CD4-positive, alpha-beta T cell treated with Interleukin-12 subunit alpha and Interleukin-12 subunit beta, for 1 hour (primary cell): ENCODE measurements around the gene CCNG1.
"Not testable (repeated sequence)": the region's sequence is repeated elsewhere in the genome, so short reads cannot be mapped to it uniquely, and the experiment has no call there.

Source experiments
- DNase-seq: peaks from one replicate; pipeline ENCODE4 v3.0.0-alpha.2; 2020

The CCNG1 gene

DNA sequence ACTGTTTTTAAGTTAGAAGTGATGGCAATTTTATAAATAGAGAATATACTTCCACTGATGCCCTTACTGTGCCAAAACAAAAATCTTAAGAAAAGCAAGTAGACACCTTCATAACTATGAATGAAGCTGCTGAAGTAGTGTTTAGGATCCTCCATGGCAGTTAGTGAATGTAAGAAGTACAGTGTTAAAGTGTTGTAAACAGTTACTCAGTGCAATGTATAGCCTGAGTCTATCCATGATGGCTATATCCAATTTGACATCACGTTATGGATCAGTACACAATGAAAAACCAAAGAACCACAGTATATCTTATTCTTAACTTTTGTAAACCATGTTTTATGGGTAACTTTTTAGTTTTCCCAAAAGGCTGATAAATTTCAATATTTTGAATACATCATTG, 7.1 kb downstream of the CCNG1 start:
- DNase-seq: no peak

DNA sequence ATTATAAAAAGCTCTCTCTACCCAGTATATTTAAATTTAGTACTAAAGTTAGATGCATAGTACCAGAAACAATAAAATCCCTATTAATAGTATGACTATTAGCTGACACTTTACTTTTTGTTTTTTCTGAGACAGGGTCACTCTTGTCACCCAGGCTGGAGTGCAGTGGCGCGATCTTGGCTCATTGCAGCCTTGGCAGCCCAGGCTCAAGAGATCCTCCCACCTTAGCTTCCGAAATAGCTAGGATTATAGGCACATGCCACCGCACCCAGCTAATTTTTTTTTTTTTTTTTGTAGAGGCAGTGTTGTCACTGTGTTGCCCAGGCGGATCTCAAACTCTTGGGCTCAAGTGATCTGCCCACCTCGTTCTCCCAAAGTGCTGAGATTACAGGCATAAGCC, 8.0 kb downstream of the CCNG1 start:
- no peak for DNase-seq

DNA sequence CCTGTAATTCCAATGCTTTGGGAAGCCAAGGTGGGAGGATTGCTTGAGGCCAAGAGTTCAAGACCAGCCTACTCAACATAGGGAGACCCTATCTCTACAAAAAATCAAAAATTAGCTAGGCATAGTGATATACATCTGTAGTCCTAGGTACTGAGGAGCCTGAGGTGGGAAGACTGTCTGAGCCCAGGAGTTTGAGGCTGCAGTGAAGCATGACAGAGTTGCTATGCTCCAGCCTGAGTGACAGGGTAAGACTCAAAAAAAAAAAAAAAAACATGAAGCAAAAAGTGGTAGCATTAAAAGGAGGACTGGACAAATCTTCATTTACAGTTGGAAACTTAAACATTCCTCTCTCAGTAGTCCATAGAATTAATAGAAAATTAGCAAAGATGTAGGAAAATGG, 9.8 kb downstream of the CCNG1 start:
- no peak for DNase-seq

DNA sequence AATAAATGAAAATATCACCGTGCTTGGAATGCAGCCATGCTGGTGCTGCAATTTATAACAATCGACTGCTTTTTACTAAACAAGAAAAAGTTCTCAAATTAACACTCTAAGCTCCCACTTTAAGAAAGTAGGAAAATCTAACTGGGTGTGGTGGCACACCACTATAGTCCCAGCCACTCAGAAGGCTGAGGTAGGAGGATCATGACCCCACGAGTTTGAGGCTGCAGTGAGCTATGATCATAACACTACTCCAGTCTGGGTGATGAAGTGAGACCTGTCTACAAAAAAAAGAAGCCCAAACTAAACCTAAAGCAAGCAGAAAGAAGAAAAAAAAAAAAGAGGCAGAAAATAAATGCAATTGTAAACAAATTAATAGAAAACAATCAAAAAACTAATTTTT, 10.5 kb downstream of the CCNG1 start:
- DNase-seq: no peak

DNA sequence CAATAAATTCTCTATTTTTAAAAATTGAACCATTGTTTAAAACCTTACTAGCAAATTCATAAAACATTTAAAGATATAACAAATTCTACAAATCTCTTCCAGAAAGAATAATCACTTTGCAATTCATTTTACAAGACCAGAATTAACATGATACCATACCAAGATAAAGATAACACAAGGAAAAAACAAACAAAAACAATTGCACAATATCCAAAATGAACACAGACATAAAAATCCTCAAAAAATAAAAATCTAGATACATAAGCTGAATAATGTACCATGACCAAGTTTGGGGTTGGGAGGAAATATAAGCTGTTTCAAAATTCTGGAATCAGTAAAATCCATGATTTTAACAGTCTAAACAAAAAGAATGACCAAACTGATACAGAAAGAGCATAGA, 11.1 kb downstream of the CCNG1 start:
- DNase-seq: no peak

DNA sequence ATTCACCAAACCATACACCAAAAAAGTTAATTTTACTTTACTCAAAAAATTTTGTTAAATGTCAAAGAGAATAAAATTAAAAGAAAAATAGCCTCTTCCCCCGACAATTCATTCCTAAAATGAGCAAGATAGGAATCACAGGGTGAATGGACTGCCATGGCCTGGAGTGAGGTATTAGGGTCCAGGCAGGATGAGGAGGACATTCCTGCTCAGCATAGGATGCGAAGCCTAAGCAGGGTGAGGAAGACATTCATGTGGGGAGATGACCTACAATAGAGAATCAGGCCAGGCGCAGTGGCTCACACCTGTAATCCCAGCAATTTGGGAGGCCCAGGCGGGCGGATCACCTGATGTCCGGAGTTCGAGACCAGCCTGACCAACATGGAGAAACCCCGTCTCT, 14.1 kb downstream of the CCNG1 start:
- DNase-seq: no peak

DNA sequence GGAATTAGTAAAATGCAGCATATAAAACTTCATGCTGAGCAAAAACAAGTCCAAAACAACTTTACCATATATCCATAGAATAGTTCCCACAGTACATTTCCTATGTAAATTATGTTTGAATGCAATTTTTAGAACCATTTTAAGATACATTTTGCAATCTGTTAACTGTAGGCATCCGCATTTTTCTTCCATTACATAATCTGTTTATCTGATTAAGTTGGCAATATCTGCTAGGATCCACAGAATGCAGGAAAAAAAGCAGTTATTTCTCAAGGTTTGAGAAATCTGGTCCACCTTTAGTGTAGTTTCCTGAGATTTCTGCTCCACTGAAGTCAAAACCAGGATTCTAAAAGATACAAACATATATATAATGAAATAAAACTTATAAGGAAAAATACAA, 16.3 kb downstream of the CCNG1 start:
- no peak for DNase-seq

DNA sequence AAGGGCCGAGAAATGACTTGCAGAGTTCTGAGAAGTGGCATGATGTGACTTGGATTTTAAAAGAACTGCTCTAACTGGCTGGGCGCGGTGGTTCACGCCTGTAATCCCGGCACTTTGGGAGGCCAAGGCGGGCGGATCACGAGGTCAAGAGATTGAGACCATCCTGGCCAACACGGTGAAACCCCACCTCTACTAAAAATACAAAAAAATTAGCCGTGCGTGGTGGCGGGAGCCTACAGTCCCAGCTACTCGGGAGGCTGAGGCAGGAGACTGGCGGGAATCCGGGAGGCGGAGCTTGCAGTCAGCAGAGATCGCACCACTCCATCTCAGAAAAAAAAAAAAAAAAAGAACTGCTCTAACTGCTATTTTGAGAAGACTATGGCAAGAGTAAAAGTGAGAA, 18.0 kb downstream of the CCNG1 start:
- not testable (repeated sequence) for DNase-seq

DNA sequence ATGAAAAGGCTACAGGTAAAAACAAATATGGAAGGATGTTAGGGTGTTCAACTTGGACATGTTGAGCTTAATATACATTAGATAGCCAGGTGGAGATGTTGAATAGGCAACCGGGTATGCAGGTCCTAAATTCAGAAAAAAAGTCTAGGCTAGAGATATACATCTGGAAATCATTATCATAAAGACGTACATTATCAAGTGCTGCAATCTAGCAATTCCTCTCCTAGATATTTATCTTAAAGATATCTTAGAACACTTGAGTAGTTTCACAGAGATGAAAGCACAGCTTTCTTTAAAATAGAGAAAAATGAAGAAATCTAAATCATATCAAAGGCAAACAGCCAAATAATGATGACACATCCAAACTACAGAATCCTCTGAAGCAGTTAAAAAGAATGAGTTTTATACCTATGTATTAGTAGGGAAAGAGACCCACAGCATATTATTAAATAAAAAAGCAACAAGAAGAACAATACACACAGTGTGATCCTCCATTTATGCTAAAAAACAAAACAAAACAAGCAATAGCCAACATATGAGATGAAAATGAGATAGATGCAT, 18.7 kb downstream of the CCNG1 start:
- no peak for DNase-seq

DNA sequence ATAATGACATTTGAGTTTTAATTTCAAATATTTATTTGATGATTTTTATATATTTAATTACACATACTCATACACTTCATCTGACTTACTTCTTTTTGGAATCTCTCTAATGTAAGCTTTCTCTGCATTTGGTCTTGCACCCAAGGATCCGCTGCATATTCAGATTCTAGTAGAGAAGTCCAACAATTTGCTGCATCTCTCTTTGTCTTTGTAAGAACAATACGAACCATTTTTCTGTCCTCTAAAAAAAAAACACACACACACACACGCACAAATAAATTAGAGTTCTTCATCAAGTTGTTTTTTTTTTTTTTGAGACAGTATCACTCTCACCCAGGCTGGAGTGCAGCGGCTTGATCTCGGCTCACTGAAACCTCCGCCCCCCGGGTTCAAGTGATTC, 19.4 kb downstream of the CCNG1 start:
- no peak for DNase-seq

DNA sequence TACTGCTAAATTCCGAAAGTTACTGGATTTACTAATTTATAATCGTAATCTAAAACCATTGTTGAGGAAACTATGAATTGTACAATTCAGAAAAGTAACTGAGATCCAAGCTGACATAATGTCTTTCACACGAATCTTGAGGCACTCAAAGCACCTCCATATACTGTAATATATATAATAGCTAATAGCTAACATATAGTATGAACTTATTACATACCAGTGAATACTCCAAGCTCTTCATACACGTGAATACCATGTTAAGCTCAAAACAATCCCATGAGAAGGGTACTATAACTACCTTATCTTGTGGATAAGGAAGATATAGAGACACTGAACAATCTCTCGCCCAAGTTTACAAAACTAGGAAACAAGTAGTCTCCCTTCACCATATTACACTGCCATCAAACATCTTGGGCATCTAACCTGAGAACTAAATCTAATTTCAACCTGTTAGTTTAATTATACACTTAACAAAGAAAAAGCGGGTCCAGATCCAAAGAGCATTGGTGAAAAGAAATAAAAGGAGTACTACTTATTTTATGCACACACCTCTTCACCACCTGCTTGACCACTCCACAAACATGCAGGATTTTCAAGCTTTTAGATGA, 21.5 kb downstream of the CCNG1 start:
- DNase-seq: no peak

DNA sequence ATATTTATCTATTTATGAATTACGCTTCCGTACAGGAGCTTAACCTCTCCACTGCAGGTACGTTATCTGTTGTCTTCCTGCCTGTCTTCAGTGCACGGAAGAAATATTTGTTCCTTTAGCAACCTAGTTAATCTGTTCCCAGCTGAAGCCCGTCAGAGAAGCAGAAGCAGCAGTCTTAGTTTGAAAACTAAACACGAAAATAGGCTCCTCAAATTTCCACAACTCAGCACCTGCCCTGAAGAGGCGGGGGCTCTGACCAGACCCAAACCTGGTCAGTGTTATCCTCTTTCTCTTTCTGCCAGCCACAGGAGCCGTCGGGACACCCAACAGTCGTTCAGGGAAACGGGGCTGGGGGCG, 22.0 kb downstream of the CCNG1 start:
- peak; percentile 20 for DNase-seq

DNA sequence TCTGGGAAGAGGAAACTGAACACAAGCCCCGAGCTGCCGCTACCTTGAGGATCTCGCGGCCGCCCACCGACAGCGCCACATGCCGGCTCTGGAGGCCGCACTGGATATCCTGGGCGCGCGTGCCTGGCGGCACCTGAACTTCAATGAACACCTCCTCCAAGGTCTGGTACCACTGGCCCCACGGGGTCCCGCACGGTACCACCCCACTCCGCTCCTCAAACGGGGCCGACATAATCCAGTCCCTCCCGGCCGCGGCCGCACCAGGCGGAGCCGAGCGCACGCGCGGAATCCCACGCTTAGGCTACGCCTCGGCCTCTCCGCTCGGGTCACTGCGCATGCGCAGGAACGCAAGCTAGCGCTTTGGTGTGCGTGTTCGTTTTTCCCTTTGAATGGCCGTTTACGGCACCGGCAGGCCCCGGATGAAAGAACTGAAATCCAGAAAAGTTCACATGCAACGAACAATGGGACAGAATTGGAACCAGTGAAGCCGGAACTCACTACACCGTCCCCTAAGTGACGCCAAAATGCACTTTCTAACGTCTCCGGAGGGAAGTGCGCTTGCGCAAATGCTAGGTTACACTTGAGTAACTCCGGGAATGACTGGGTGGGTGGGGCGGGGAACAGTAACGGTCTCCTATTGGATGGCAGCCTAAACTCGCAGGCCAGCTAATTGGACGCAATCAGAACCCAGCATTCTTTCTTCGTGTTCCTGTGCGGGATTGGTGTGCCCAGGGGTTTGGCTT, 22.6 kb downstream of the CCNG1 start, which contains the start of gene NUDCD2:
Gene NUDCD2, minus strand, starts transcription at position 284 of the 743 bp plus-strand sequence. Its CDS starts 52 bp downstream, at position 232.
- DNase-seq: peak; percentile 96

DNA sequence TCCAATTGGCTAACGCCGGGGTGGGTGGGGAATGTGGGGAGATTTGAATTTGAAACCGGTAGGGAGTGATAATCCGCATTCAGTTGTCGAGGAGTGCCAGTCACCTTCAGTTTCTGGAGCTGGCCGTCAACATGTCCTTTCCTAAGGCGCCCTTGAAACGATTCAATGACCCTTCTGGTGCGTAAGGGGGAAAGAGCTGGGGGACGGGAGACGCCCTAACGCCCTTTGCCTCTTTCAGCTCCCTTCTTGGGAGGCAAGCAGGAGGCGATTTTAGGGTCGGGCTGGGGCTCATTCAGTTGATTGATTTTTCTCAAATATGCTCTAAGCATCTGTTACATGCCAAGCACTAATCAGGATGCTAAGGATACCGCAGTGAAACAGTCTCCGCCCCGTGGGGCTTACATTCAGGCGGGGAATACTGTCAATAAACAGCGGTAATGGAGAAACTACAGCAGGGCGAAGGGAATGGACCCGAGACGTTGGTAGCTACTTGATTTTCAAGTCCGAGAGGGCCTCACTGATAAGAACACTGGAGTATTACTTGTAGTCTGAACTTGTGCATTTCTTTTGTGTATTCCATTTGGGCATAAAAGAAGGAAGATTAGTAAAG, 23.3 kb downstream of the CCNG1 start, which contains the start of gene HMMR:
Gene HMMR, plus strand, starts transcription at position 71 of the 610 bp plus-strand sequence. Its CDS starts 61 bp downstream, at position 132.
- no peak for DNase-seq

DNA sequence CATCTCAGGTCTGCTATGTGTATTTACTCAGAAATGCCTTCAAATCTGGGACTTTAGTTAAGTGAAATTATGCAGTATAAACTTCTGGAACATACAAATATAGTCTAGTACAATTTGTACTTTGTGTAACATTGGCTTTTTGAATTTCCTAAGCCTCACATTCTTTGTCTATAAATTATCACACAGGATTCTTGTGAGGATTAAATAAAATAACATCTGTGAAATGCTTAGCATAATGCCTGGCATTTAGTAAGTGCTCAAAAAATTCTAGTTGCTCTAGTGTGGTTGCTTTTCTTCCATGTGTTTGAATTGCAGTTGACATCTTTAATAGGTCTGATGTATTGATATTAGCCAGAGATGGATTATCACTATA, 25.7 kb downstream of the CCNG1 start:
- no peak for DNase-seq

DNA sequence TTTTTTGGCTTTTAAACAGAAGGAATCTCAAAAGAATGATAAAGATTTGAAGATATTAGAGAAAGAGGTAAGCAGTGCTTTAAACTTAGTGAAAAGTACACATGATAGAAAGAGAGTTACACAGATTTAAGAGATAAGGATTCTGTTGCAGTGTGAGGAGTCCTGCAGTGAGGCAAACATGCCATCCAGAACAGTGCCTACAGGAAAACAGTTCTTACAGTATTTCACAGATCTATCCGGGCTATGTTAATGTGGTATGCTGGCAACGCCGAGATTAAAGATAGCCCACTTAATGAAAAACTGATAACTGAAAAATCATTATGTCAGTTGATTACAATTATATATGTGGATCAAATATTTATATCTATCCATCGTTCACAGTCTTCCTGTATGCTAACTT, 30.3 kb downstream of the CCNG1 start:
- DNase-seq: no peak

DNA sequence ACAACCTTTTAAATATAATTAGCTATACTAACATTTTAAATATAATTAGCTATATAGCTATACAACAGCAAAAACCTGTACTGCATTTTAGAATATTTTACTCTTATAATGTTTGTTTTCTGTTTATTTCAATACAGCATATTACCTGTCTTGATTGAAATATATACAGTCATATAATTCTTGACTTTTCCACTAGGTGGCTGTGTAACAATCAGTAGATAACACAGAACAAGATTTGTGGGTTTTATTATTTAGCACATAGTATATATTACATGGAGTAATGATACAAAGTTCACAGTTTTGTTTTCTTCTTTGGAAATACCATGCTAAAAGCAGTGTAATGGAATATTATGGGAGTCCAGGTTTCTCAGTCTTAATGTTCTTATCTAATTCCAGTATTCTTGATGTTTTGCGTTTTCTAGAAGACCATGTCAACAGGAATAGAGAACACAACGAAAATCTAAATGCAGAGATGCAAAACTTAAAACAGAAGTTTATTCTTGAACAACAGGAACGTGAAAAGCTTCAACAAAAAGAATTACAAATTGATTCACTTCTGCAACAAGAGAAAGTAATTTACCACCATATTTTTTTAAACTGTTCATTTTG, 36.3 kb downstream of the CCNG1 start:
- DNase-seq: peak; percentile 31

DNA sequence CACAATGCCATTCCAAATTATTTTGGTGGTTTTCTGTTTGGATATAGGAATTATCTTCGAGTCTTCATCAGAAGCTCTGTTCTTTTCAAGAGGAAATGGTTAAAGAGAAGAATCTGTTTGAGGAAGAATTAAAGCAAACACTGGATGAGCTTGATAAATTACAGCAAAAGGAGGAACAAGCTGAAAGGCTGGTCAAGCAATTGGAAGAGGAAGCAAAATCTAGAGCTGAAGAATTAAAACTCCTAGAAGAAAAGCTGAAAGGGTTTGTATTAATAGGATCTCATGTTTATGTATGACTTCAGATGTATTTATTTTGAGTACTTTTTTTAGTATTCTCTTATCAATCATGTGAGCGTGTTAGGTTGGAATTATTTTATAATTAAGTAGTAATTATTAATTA, 38.0 kb downstream of the CCNG1 start:
- no peak for DNase-seq

DNA sequence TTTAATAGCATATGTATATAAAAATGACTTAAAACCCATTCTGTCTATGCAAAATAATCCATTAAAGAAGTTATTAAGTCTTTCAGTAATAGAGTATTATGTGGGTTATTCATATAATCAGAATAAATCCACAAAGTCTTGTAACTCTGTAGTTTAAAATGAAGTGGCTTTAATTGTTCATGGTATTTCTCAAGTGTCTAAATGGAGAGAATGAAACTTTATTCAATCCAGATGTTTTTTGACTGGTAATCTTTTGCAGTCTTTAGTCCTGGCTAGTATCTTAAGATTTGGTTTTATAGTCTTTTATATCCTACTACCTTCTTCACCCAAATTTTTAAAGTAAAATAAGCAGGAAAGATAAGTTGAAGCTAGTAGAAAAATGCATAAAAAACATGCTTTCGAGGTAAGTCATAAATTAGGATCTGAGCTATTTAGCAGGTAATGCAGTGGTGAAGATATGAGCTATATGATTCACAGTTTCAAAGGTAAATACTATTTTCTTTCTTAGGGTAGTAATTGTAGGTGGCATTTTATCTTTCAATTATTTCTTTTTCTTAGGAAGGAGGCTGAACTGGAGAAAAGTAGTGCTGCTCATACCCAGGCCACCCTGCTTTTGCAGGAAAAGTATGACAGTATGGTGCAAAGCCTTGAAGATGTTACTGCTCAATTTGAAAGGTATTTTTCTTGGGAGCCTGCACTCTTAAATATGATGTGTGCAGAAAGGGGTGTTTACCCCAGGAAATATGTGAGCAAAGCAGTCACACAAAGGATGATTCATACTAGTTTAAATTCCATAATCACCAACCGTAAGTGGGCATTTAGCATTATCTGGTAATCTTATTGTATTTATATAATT, 41.0 kb downstream of the CCNG1 start:
- no peak for DNase-seq

DNA sequence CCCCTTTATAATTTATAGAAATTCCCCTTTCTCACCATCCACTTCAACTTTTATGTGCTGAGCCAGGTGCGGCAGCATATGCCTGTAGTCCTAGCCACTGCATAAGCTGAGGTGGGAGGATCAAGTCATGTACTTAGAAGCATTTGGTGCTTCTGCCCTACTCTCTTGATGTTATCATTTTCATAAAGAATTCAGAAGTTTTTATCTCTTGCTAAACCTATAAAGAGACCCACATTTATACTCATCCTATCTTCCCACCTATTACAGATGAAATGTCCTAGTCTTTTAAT, 41.5 kb downstream of the CCNG1 start:
- no peak for DNase-seq

DNA sequence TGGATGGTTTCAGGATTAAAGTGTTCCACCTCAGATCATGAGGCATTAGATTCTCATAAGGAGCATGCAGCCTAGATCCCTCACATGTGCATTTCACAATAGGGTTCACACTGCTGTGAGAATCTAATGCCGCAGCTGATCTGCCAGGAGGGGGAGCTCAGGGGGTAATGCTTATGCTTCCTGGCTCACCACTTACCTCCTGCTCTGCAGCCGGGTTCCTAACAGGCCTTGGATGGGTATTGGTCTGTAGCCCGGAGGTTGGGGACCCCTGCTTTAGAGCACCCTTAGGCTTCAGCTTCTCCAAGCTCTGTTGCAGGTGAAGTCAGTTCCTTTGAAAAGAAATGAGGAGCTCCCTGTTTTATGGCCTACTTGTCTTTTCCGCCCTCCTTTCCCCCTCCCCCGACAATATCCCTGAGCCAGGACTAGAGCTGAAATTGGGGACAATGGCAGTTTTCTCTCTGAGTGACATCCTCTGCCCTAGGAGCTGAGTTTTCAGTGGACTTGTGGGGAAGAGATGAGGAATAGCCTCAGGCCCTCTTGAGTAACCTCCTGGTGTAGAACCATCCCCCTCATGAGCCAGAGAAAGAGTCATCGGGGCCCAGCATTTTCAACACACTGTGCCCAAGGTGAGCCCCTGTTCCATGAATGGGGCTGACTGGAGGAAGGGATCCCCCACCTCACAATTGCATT, 51.8 kb downstream of the CCNG1 start:
- DNase-seq: peak; percentile 32

DNA sequence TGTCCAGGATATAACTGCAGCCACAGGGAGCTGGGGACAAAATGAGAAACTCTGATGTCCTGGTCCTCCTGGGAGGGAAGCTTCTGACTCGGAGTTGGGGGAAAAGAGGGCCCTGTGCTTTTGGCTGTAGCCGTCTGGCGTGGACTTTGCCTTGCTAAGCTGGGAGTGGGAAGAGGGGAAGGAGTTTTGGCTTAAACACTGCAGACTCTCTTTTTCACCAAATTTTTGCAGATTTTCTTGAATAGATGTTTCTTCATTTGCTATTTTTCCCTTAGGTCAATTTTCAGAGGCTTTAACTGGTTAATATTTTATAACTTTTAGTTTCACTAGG, 52.3 kb downstream of the CCNG1 start:
- no peak for DNase-seq
